ENCODE data around the gene NT5DC1.

The NT5DC1 gene

GRCh38 chr6:116133453-116133852, 32.8 kb downstream of the NT5DC1 start:
- H3K4me3 ChIP-seq (ENCODE audit: low read length, poor library complexity, severe bottlenecking), result no peak overlapping the region
- no peaks in the 10 kb centered on the region for H3K4me1 ChIP-seq (ENCODE audit: insufficient read depth, low read length, poor library complexity, severe bottlenecking)
- no peaks in the 10 kb centered on the region for H3K36me3 ChIP-seq (ENCODE audit: insufficient read depth, low read length)
- H3K27me3 ChIP-seq (ENCODE audit: insufficient read depth, low read length, poor library complexity, severe bottlenecking), result no peaks in the 10 kb centered on the region
- H3F3A ChIP-seq (ENCODE audit: low read depth), result no peaks in the 10 kb centered on the region
- H2AFZ ChIP-seq (ENCODE audit: low read length), result no peak overlapping the region
- no peaks in the 10 kb centered on the region for H3K79me2 ChIP-seq (ENCODE audit: insufficient read depth, low read length)
- H3K9ac ChIP-seq (ENCODE audit: low read depth, low read length, poor library complexity, severe bottlenecking), result no peak overlapping the region
- no peaks in the 10 kb centered on the region for H3K9me2 ChIP-seq (replicated peaks; ENCODE audit: low read depth, low read length)
- H3K9me3 ChIP-seq (ENCODE audit: insufficient read depth, low read depth, low read length), result no peaks in the 10 kb centered on the region
- H4K20me1 ChIP-seq (ENCODE audit: insufficient read depth, low read length, poor library complexity, severe bottlenecking), result no peaks in the 10 kb centered on the region
- no peak overlapping the region for H3K4me2 ChIP-seq (ENCODE audit: low read depth, low read length, poor library complexity, severe bottlenecking)
- TF ChIP-seq EZH2phosphoT487 (IDR thresholded peaks at IDR 0.05; ENCODE audit: borderline replicate concordance) (no peak), CTCF (conservative IDR thresholded peaks at IDR 0.05; ENCODE audit: low read length) (no peak)

GRCh38 chr6:116136373-116136772, 35.7 kb downstream of the NT5DC1 start:
- no peak overlapping the region for H3K4me2 ChIP-seq (ENCODE audit: low read depth, low read length, poor library complexity, severe bottlenecking)
- TF ChIP-seq CTCF (conservative IDR thresholded peaks at IDR 0.05; ENCODE audit: low read length), result no peak

GRCh38 chr6:116136933-116137340, 36.3 kb downstream of the NT5DC1 start:
- no peaks in the 10 kb centered on the region for H3K36me3 ChIP-seq (ENCODE audit: insufficient read depth, low read length)
- no peaks in the 10 kb centered on the region for H3K9me2 ChIP-seq (replicated peaks; ENCODE audit: low read depth, low read length)
- no peaks in the 10 kb centered on the region for H3K79me2 ChIP-seq (ENCODE audit: insufficient read depth, low read length)
- H3K9me3 ChIP-seq (ENCODE audit: insufficient read depth, low read depth, low read length), result no peaks in the 10 kb centered on the region
- no peaks in the 10 kb centered on the region for H3K27me3 ChIP-seq (ENCODE audit: insufficient read depth, low read length, poor library complexity, severe bottlenecking)
- no peaks in the 10 kb centered on the region for H3F3A ChIP-seq (ENCODE audit: low read depth)
- H3K4me2 ChIP-seq (ENCODE audit: low read depth, low read length, poor library complexity, severe bottlenecking), result no peak overlapping the region
- H3K9ac ChIP-seq (ENCODE audit: low read depth, low read length, poor library complexity, severe bottlenecking), result no peak overlapping the region
- TF ChIP-seq EZH2phosphoT487 (IDR thresholded peaks at IDR 0.05; ENCODE audit: borderline replicate concordance), result no peak
- no peak for TF ChIP-seq CTCF (conservative IDR thresholded peaks at IDR 0.05; ENCODE audit: low read length)
- no peak overlapping the region for H3K4me3 ChIP-seq (ENCODE audit: low read length, poor library complexity, severe bottlenecking)
- no peaks in the 10 kb centered on the region for H4K20me1 ChIP-seq (ENCODE audit: insufficient read depth, low read length, poor library complexity, severe bottlenecking)
- H3K4me1 ChIP-seq (ENCODE audit: insufficient read depth, low read length, poor library complexity, severe bottlenecking), result no peaks in the 10 kb centered on the region
- no peak overlapping the region for H2AFZ ChIP-seq (ENCODE audit: low read length)

More at GRCh38 chr6:116136373-116136772, 35.7 kb downstream of the NT5DC1 start:
- Histone ChIP-seq H3K79me2 (ENCODE audit: insufficient read depth, low read length) (no peaks in the 10 kb centered on the region), H3K9me2 (replicated peaks; ENCODE audit: low read depth, low read length) (no peaks in the 10 kb centered on the region), H3K27me3 (ENCODE audit: insufficient read depth, low read length, poor library complexity, severe bottlenecking) (no peaks in the 10 kb centered on the region), H3K9me3 (ENCODE audit: insufficient read depth, low read depth, low read length) (no peaks in the 10 kb centered on the region), H3K4me3 (ENCODE audit: low read length, poor library complexity, severe bottlenecking) (no peak overlapping the region), H3K4me1 (ENCODE audit: insufficient read depth, low read length, poor library complexity, severe bottlenecking) (no peaks in the 10 kb centered on the region), H3K36me3 (ENCODE audit: insufficient read depth, low read length) (no peaks in the 10 kb centered on the region), H4K20me1 (ENCODE audit: insufficient read depth, low read length, poor library complexity, severe bottlenecking) (no peaks in the 10 kb centered on the region), H3F3A (ENCODE audit: low read depth) (no peaks in the 10 kb centered on the region), H2AFZ (ENCODE audit: low read length) (no peak overlapping the region), H3K9ac (ENCODE audit: low read depth, low read length, poor library complexity, severe bottlenecking) (no peak overlapping the region)

All from Loucy (cell line).